ENCODE data around the gene CNTNAP4. TPM values are rescaled to one million over a fixed set of nuclear protein-coding genes. Genes with fewer than 3 reads are reported as not detected.

The CNTNAP4 gene
- polyA plus RNA-seq, 1 donor, result 0.48 TPM

GRCh38 chr16:76389126-76389525 lies 111.9 kb downstream of the CNTNAP4 start:
- no peak for DNase-seq

DNA sequence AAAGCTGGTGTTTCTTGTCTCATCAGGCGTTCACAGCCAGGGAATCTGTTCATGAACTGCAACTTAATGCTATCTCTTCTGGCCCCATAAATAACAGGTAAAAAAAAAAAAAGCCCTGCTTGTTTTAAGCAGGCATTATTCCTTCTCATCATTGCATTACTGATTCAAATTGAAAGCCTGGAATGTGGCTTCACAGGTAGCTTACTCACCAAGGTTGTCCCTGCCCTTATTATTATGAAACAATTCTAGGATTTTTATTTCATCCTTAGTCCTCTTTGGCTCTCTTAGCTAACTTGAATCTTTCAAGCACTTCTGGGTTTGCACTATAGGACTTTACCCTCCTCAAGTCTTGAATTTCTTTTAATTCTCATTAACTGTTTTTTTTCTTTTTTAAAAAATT lies 113.3 kb downstream of the CNTNAP4 start:
- DNase-seq, result no peak

DNA sequence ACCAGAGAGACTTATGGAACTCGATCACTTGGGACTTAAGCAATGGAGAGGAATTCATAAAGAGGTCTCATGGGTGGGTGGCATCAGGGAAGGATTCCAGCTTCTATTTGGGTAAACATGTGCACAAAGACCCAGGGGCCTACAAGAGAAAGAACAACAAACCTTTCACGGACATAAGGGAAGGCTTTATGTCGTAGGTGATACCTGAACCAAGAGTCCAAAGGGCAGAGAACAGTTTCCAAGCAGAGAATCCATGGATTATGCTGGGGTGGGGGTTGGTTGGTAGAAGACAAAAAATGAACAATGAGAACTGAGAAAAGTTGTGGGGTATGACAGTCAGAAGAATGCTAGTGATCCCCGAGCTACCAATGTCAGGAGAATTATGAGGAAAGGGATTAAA lies 119.8 kb downstream of the CNTNAP4 start:
- no peak for DNase-seq

- no peak for DNase-seq
Observed at GRCh38 chr16:76409706-76410105, 132.5 kb downstream of the CNTNAP4 start.

DNA sequence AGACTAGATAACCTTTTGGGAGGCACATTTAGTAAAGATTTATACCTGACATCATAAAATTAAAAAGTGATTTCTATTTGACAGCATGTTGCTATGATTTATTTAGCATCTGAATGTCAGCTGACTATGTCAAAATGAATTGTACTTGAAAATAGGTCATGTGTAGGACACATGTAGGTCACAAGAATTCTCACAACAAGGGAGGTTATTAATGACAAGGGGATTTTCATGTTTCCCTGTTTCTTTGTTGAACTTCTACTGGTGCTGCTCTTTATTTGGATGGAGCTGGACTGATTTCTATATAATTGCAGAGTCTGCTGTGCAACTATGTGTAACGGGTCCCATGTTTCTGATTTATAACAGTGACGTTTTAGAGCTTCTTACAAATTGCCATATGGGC lies 144.4 kb downstream of the CNTNAP4 start:
- no peak for DNase-seq

DNA sequence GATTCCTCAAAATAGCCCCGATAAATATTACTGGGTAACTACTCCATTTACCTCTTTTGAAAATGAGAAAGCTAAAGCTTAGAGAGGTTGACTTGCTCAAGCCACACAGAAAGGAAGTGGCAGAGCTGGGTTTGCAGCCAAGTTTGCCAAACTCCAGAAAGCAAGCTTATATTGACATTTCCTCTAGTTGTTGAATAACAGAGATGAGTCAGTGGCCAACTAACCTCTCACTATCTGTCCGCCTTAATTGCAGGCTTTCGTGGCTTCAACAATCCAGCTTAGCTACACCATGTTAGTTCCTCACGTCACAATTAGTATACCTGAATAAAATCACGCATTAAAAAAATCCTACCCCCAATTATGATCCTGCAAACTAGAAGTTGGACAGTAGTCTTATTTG lies 151.7 kb downstream of the CNTNAP4 start:
- DNase-seq, result no peak

DNA sequence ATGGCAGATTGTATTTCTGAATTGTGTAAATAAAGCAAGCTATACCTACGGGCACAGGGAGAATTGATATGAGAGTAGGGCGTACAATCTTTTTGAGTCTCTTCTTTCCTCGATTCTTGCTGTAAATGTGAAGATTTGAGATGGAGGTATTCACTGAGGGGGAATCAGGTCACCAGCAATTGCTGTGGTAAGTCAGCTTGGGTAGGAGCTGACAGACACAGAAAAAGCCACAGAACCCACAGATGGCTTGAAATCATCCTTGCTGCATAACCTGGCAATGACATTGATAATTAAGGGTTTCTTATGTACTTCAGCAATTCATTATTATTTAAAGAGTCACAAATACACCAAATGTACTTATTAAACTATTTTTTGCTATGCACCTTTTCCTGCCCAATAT lies 164.2 kb downstream of the CNTNAP4 start:
- DNase-seq, result no peak

- no peak for DNase-seq
Observed at GRCh38 chr16:76441876-76442275, 164.7 kb downstream of the CNTNAP4 start.

GRCh38 chr16:76443973-76444372 lies 166.8 kb downstream of the CNTNAP4 start:
- no peak for DNase-seq

- no peak for DNase-seq
Observed at GRCh38 chr16:76444832-76445231, 167.6 kb downstream of the CNTNAP4 start.

- no peak for DNase-seq
Observed at GRCh38 chr16:76445815-76446214, 168.6 kb downstream of the CNTNAP4 start.

DNA sequence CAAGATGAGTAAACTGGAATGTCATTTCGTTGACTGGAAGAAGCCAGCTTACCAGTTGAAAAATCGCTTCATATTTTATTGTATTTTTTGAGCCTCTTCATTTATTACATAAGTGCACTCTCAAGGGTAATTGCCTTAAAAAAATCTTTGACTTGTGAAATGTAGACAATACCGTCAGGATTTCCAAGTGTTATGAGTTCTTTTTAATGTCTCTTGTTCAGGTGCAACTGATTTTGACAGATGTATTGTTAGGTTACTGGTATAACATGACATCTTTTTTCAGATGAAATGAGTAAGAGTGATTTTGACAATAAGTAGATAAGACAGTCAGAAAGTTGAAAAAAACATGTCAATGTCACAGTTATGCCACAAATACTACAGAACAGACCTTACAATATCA lies 169.1 kb downstream of the CNTNAP4 start:
- no peak for DNase-seq

DNA sequence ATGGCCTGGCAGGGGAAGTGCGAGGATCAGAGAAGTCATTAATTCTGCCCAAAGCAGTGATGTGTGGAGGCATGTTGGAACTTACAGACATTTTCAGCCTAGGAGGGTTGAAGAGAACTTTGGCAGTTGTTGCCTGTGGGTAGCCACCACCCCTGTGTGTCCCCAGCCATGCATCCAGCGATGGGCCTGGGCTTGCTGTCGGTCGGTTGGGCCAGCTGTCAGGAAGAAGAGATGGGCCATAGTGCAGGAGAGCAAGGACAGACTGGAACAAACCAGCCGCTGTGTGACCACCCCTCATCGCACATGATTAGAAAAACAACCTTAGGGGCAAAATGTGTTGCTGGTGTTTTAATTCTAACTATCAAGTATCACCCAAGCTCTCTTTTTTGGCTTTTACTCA lies 173.7 kb downstream of the CNTNAP4 start:
- no peak for DNase-seq

GRCh38 chr16:76455257-76455656 lies 178.1 kb downstream of the CNTNAP4 start:
- no peak for DNase-seq

- no peak for DNase-seq
Observed at GRCh38 chr16:76456016-76456415, 178.8 kb downstream of the CNTNAP4 start.

DNA sequence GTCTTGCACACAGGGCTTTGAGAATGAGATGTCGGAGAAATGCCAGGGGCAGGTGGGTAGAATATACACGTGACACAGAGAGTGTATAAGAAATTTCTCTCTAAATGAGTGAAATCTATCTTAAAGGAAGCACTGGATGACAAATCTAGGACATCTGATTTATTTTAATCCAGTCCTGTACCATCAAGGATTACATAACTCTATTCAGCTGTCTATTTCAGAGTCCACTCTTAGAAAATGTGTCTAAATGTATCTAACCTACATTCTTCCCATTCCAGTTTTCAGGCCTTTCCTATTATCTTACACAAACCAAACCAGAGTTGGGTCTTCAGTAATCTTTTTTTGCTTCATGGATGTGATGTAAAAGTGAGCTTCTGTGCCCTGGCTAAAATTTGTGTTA lies 181.9 kb downstream of the CNTNAP4 start:
- no peak for DNase-seq

- DNase-seq, result no peak
Observed at GRCh38 chr16:76461836-76462235, 184.6 kb downstream of the CNTNAP4 start.

DNA sequence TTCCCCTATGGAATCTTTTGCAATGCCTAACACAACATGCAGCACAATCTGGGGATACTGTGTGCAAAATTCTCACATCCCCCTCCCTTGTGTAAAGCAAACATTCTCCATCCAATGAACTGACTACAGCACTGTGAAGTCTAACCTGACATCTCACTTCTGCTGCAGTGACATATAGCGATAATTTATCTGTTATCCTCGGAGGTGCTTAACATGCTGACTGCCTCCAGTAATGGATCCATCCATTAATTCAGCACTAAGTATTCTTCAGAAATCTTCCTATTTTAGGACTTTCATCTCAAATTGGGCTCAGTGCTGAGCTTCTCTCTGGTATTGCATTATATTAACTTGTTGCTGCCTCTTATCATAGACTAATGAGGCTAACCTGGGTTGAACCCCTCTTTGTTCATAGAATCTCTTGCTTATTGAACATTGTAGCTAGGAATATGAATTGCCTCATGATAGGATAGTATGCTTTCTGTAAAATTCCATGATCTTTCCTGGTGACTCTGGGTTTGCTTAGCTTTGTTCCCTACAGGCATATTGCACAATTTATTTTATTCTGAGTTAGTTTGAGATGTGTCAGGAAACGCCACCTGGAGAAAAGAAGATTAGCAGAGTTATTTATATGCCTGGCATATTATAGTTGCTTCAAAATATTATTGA lies 187.9 kb downstream of the CNTNAP4 start:
- DNase-seq, result no peak

- DNase-seq, result no peak
Observed at GRCh38 chr16:76466871-76467270, 189.7 kb downstream of the CNTNAP4 start.

DNA sequence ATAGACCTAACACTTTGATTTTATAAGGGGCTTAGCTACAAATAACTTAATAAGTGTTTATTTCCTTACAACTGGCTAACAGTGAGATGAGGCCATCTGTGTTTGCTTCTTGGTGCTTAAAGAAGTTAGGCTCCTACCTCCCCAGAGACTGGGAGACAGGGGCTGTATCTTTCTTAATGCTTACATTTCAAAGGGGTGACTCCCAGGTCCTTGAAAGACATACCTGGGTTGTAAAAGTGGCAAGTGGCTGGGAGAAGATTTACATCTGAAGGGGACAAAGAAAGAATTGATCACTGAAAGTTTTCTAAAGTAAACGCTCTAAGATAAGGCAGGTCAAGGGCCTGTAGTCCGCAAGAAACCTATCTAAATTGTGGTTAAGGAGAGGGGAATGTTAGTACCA lies 196.8 kb downstream of the CNTNAP4 start:
- no peak for DNase-seq

GRCh38 chr16:76478105-76478504 lies 200.9 kb downstream of the CNTNAP4 start:
- no peak for DNase-seq

DNA sequence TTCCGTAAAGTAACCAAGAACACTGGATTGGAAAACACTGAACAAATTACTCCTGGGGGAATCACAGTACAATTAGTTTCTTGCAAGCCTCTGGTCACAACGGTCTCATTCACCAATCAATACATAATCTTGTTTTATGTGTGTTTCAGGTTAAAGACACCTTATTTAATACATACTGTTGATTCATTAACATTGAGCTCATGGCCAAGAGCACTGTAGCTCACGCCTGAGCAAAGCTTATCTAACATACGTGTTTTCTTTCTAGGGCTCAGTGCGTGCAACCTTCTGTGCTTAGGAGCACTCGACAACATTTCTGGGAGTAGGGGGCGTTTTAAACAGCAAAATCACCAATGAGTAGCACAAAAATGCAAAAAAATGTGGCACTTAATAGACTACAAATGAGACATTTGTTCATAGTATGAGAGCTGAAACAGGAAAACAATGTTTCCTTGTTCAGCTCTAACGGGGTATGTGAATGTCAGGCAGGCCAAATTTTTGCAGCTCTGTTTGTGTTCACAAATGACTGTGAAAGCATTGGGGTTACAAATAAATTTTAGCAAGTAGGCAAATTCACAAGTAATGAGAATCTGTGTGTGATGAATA lies 206.2 kb downstream of the CNTNAP4 start:
- no peak for DNase-seq

DNA sequence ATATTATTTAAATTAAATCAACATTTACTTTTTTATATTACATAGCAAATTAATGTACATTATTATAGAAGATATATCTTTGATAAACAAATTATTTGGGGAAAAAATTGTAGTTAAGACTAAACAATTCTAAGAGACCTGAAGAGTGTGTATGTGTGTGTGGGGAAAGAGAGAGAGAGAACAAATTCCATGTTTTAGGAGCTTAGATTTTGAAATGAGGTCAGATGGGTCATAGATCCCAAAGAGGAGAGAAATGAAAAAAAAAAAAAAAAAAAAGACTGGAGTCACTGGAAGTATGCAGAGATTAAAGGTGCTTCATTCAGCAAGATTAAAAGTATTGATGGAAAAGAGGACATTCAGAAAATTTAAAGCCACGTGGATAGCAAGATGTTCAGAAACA lies 206.8 kb downstream of the CNTNAP4 start:
- no peak for DNase-seq

DNA sequence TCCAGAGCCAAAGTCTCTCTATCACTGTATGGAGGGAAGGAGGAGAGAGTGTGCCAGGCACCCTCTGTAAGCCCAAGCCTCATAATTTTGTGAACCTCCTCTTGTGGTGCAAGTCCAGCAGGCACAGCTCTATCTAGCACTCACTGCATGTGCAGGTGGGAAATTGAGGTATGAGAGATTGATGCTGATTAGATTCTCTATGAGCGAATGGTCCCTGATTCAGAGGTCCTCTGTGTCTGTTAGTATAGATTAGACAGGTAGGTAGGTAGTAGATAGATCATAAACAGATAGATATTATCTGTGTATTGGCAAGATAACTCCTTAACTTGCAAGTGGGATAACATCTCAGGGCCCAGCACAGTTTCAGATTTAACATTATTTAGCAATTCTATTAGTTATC lies 209.5 kb downstream of the CNTNAP4 start:
- no peak for DNase-seq
